ENCODE data around the gene DIO1.
A peak's percentile ranks its signal among the peaks of the same experiment; 100 is the strongest.

Gene DIO1

GRCh38 chr1:53943490-53944043 lies 49.6 kb downstream of the DIO1 start:
- DNase-seq, result no peak

- DNase-seq, result no peak
Observed at GRCh38 chr1:53944469-53945182, 50.6 kb downstream of the DIO1 start.

GRCh38 chr1:53945183-53945432 lies 51.1 kb downstream of the DIO1 start:
- DNase-seq, result no peak

GRCh38 chr1:53945433-53946251 lies 51.7 kb downstream of the DIO1 start, which contains the start of gene IFT25:
IFT25 (minus strand) TSS chr1:53945699; CDS start chr1:53940082, 5,617 bp downstream.
- peak; percentile 91 for DNase-seq

- no peak for DNase-seq
Observed at GRCh38 chr1:53946252-53947171, 52.5 kb downstream of the DIO1 start, which contains the start of gene LRRC42. LRRC42 (plus strand) TSS chr1:53946350; CDS start chr1:53952000, 5,650 bp downstream.

- no peak for DNase-seq
Observed at GRCh38 chr1:53947172-53947907, 53.4 kb downstream of the DIO1 start.

- DNase-seq, result no peak
Observed at GRCh38 chr1:53948291-53948690, 54.3 kb downstream of the DIO1 start.

GRCh38 chr1:53949023-53949990 lies 55.3 kb downstream of the DIO1 start:
- no peak for DNase-seq

GRCh38 chr1:53951697-53952096 lies 57.7 kb downstream of the DIO1 start:
- no peak for DNase-seq

GRCh38 chr1:53954128-53954527 lies 60.1 kb downstream of the DIO1 start:
- DNase-seq, result no peak

- DNase-seq, result no peak
Observed at GRCh38 chr1:53956308-53957168, 62.6 kb downstream of the DIO1 start.

- DNase-seq, result no peak
Observed at GRCh38 chr1:53957194-53957818, 63.3 kb downstream of the DIO1 start.

- no peak for DNase-seq
Observed at GRCh38 chr1:53959664-53960250, 65.8 kb downstream of the DIO1 start.
